SK-N-SH (cell line): ENCODE measurements around the gene CPZ. TPM values are rescaled to one million over a fixed set of nuclear protein-coding genes. Genes with fewer than 3 reads are reported as not detected.

ENCODE experiments used
- CTCF ChIA-PET: fragments of 300-600, 350-600 bp; formaldehyde crosslinking; extraction: SDS; loops from one replicate; lab custom pipeline; 2021; lab: Yijun Ruan, JAX
- POLR2A ChIA-PET: fragments of 350-600 bp; sonication (Branson Sonifier 250); formaldehyde crosslinking; extraction: SDS; loops from one replicate; lab custom pipeline; 2020; ENCODE audit warnings: antibody characterized with exemption, inconsistent platforms; lab: Yijun Ruan, JAX
- DNase-seq: peaks from one replicate; pipeline ENCODE4 v3.0.0; 2012
- H2AFZ ChIP-seq: fragments of 200-600 bp; sonication (generic); 2 replicates; pipeline ENCODE4 v1.8.1; 2016; ENCODE audit warnings: antibody characterized with exemption, mild to moderate bottlenecking, low read depth
- H3F3A ChIP-seq: fragments of 200-600 bp; sonication (generic); replicated peaks from 2 replicates; pipeline ENCODE3; 2016; ENCODE audit warnings: antibody characterized with exemption, mild to moderate bottlenecking; ENCODE audit not compliant: insufficient read depth
- H3K27ac ChIP-seq, 2 experiments: fragments of 200-500 bp in 1 of 2; fragments of 200-600 bp in 1 of 2; sonication (Bioruptor generic) in 1 of 2; sonication (generic), shearing (Covaris generic) in 1 of 2; 2 replicates each; pipeline versions ENCODE4 v1.5.1 to v1.6.1; 2014 to 2016; ENCODE audit warnings: low read depth in 2 of 2, inconsistent platforms in 1 of 2, low read length in 1 of 2, mild to moderate bottlenecking in 1 of 2, mixed read lengths in 1 of 2
- H3K27me3 ChIP-seq: fragments of 200-600 bp; sonication (generic), shearing (Covaris generic); 2 replicates; pipeline ENCODE4 v1.6.1; 2016; ENCODE audit warnings: mixed run types; ENCODE audit not compliant: insufficient read depth
- H3K36me3 ChIP-seq, 2 experiments: fragments of 200-500 bp in 1 of 2; fragments of 200-600 bp in 1 of 2; sonication (Bioruptor generic) in 1 of 2; sonication (generic) in 1 of 2; replicated peaks in 1 of 2; 2 replicates each; pipeline versions ENCODE3 to v1.5.1; 2014 to 2016; ENCODE audit warnings: low read length in 1 of 2, mild to moderate bottlenecking in 1 of 2; ENCODE audit not compliant: insufficient read depth in 2 of 2, control insufficient read depth in 1 of 2
- H3K4me1 ChIP-seq, 2 experiments: fragments of 200-500 bp in 1 of 2; fragments of 200-600 bp in 1 of 2; sonication (Bioruptor generic) in 1 of 2; sonication (generic), shearing (Covaris generic) in 1 of 2; 2 replicates each; pipeline versions ENCODE4 v1.5.1 to v1.6.1; 2014 to 2016; ENCODE audit warnings: low read depth in 1 of 2, low read length in 1 of 2, mixed run types in 1 of 2; ENCODE audit not compliant: insufficient read depth in 2 of 2, control insufficient read depth in 1 of 2
- H3K4me2 ChIP-seq: fragments of 200-600 bp; sonication (generic), shearing (Covaris generic); 2 replicates; pipeline ENCODE4 v1.6.1; 2017; ENCODE audit warnings: mixed run types
- H3K4me3 ChIP-seq, 2 experiments: fragments of 200-500 bp in 1 of 2; fragments of 200-600 bp in 1 of 2; sonication (Bioruptor generic) in 1 of 2; sonication (generic), shearing (Covaris generic) in 1 of 2; 2 replicates each; pipeline versions ENCODE4 v1.5.1 to v1.8.1; 2014 to 2016; ENCODE audit warnings: low read depth in 2 of 2, inconsistent platforms in 1 of 2, low read length in 1 of 2, mild to moderate bottlenecking in 1 of 2, mixed read lengths in 1 of 2, moderate library complexity in 1 of 2
- H3K79me2 ChIP-seq: fragments of 200-600 bp; sonication (generic); 2 replicates; pipeline ENCODE4 v1.8.1; 2017; ENCODE audit warnings: mild to moderate bottlenecking; ENCODE audit not compliant: insufficient read depth
- H3K9ac ChIP-seq: fragments of 200-600 bp; sonication (generic); 2 replicates; pipeline ENCODE4 v1.6.1; 2017; ENCODE audit warnings: mixed run types
- H3K9me2 ChIP-seq: fragments of 200-600 bp; sonication (generic); 2 replicates; pipeline ENCODE4 v1.6.1; 2017; ENCODE audit warnings: mixed run types
- H3K9me3 ChIP-seq: fragments of 200-600 bp; sonication (generic); 2 replicates; pipeline ENCODE4 v1.6.1; 2017; ENCODE audit warnings: mixed run types, mild to moderate bottlenecking, moderate library complexity
- H4K20me1 ChIP-seq: fragments of 200-600 bp; sonication (generic); 2 replicates; pipeline ENCODE4 v1.6.1; 2017; ENCODE audit warnings: mild to moderate bottlenecking, mixed run types; ENCODE audit not compliant: insufficient read depth
- CHD2 ChIP-seq: fragments of 150-350 bp; IDR thresholded peaks from 2 replicates; pipeline ENCODE4 v1.6.1; 2018; ENCODE audit warnings: low read length; ENCODE audit not compliant: partially characterized antibody
- CTCF ChIP-seq: fragments of 200-600 bp; sonication (generic); IDR thresholded peaks from 2 replicates; pipeline ENCODE4 v1.6.1; 2017; ENCODE audit warnings: antibody characterized with exemption, mild to moderate bottlenecking, moderate library complexity
- EZH2phosphoT487 ChIP-seq: fragments of 200-600 bp; sonication (generic); IDR thresholded peaks from 2 replicates; pipeline ENCODE4 v1.6.1; 2017; ENCODE audit warnings: low read depth, mixed run types, mild to moderate bottlenecking, antibody characterized with exemption, moderate library complexity, borderline replicate concordance
- FOSL2 ChIP-seq: IDR thresholded peaks from 2 replicates; pipeline ENCODE4 v1.4.0; 2012; ENCODE audit warnings: low read depth, mild to moderate bottlenecking, moderate library complexity, borderline replicate concordance
- GABPA ChIP-seq: IDR thresholded peaks from 2 replicates; pipeline ENCODE4 v1.4.0; 2012; ENCODE audit warnings: low read depth, mild to moderate bottlenecking
- GATA2 ChIP-seq: sonication (generic); formaldehyde crosslinking; IDR thresholded peaks from 2 replicates; pipeline ENCODE4 v1.5.0; 2020; ENCODE audit warnings: mild to moderate bottlenecking, missing genetic modification reagents
- MEF2A ChIP-seq: IDR thresholded peaks from 2 replicates; pipeline ENCODE4 v1.4.0; 2012; ENCODE audit warnings: low read depth, borderline replicate concordance
- NRF1 ChIP-seq: IDR thresholded peaks from 2 replicates; pipeline ENCODE4 v1.6.1; 2012; ENCODE audit warnings: low read depth, mild to moderate bottlenecking, low read length
- POLR2AphosphoS5 ChIP-seq: IDR thresholded peaks from 2 replicates; pipeline ENCODE4 v1.6.1; 2012; ENCODE audit warnings: low read depth, low read length
- RAD21 ChIP-seq: IDR thresholded peaks from 2 replicates; pipeline ENCODE4 v1.6.1; 2012; ENCODE audit warnings: mild to moderate bottlenecking, low read length
- RCOR1 ChIP-seq: fragments of 150-350 bp; IDR thresholded peaks from 2 replicates; pipeline ENCODE4 v1.6.1; 2017; ENCODE audit warnings: antibody characterized with exemption, low read length
- RXRA ChIP-seq: IDR thresholded peaks from 2 replicates; pipeline ENCODE4 v1.4.0; 2012; ENCODE audit warnings: low read depth, mild to moderate bottlenecking, borderline replicate concordance
- SIN3A ChIP-seq: IDR thresholded peaks from 2 replicates; pipeline ENCODE4 v1.6.1; 2012; ENCODE audit warnings: low read depth, mild to moderate bottlenecking, low read length, moderate library complexity, borderline replicate concordance
- TAF1 ChIP-seq: IDR thresholded peaks from 2 replicates; pipeline ENCODE4 v1.6.1; 2012; ENCODE audit warnings: low read depth, mild to moderate bottlenecking, low read length, moderate library complexity, borderline replicate concordance
- TEAD4 ChIP-seq: IDR thresholded peaks from 2 replicates; pipeline ENCODE4 v1.4.0; 2012; ENCODE audit warnings: mild to moderate bottlenecking, borderline replicate concordance; ENCODE audit not compliant: insufficient read depth
- USF2 ChIP-seq: fragments of 150-350 bp; IDR thresholded peaks from 2 replicates; pipeline ENCODE4 v1.6.1; 2017; ENCODE audit warnings: antibody characterized with exemption, low read length, low read depth, borderline replicate concordance
- WGBS: methylation state at CpG from one replicate; pipeline ENCODE4 v1.1.6; 2017; ENCODE audit warnings: low lambda C conversion rate; 5-methylcytosine and 5-hydroxymethylcytosine counted together
- polyA plus RNA-seq, 3 experiments: library from polyadenylated mRNA; depleted of rRNA; stranded (reverse); fragments of >200 nt; gene quantifications; 2 replicates each; pipeline ENCODE4 v1.2.3, GENCODE V29; 2012
- TF ChIP-seq, protein P1 (sequence below): fragments of 150-350 bp; IDR thresholded peaks from 2 replicates; pipeline ENCODE4 v1.6.1; 2016; ENCODE audit warnings: mild to moderate bottlenecking, low read depth, low read length
- TF ChIP-seq, protein P2 (sequence below): IDR thresholded peaks from 2 replicates; pipeline ENCODE4 v1.4.0; 2012; ENCODE audit warnings: low read depth, borderline replicate concordance

Gene CPZ
- polyA plus RNA-seq, 1 of the 3 experiments (the other 2 are of a cell fraction): not detected

DNA sequence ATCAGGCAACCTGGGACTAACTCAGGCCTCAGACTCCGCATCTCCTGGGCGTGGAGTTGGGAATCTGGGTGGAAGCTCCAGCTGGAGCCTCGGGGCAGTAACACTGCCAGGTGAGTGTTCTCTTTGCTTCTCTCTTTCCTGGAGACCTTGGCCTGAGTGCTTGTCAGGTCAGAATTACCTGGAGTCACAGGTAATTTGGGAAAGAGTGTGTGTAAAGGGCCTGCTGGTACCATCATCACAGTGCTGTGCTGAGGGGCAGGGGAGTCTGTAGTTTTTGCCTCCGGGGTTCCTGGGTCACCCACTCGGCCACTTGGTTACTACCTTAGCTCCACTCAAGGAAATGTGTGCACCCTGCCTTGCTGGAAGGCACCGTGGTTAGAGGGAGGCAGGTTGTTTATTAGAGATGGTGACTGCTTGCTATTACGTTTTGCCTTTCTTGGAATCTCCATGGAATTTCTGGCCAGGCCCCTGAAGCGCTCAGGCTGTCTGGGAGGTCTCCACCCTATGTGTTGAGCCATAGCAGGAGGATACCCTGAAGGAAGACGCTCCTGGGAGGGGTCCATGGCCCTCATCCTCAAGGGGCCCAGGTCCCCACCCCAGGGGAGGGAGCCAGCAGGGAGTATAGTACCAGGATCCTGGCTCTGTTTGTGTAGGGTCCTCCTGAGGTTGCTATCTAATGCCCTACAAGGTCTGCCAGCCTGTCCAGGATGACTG is 9.5 kb upstream of the CPZ start:
- Histone ChIP-seq H3K27ac (no peak overlapping the region), H3F3A (no peaks in the 10 kb centered on the region), H3K36me3 (no peaks in the 10 kb centered on the region), H3K4me3 (no peak overlapping the region), H3K79me2 (no peaks in the 10 kb centered on the region), H3K9me3 (no peaks in the 10 kb centered on the region), H2AFZ (no peak overlapping the region), H3K4me2 (no peak overlapping the region), H3K9me2 (no peaks in the 10 kb centered on the region), H3K9ac (no peak overlapping the region), H3K27me3 (no peaks in the 10 kb centered on the region; the same call in 1 of the 2 replicates), H4K20me1 (no peaks in the 10 kb centered on the region), H3K4me1 (peaks cover 0 to 4% of the 10 kb centered on the region in 2 experiments; a peak in 1 of 4 replicates)
- TF ChIP-seq MEF2A: no peak
- TF ChIP-seq, protein P1, sequence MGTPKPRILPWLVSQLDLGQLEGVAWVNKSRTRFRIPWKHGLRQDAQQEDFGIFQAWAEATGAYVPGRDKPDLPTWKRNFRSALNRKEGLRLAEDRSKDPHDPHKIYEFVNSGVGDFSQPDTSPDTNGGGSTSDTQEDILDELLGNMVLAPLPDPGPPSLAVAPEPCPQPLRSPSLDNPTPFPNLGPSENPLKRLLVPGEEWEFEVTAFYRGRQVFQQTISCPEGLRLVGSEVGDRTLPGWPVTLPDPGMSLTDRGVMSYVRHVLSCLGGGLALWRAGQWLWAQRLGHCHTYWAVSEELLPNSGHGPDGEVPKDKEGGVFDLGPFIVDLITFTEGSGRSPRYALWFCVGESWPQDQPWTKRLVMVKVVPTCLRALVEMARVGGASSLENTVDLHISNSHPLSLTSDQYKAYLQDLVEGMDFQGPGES: no peak
- TF ChIP-seq USF2: no peak
- TF ChIP-seq NRF1: no peak
- no peak for TF ChIP-seq EZH2phosphoT487
- no peak for TF ChIP-seq POLR2AphosphoS5
- TF ChIP-seq TEAD4: no peak
- no peak for TF ChIP-seq CTCF
- TF ChIP-seq, protein P2, sequence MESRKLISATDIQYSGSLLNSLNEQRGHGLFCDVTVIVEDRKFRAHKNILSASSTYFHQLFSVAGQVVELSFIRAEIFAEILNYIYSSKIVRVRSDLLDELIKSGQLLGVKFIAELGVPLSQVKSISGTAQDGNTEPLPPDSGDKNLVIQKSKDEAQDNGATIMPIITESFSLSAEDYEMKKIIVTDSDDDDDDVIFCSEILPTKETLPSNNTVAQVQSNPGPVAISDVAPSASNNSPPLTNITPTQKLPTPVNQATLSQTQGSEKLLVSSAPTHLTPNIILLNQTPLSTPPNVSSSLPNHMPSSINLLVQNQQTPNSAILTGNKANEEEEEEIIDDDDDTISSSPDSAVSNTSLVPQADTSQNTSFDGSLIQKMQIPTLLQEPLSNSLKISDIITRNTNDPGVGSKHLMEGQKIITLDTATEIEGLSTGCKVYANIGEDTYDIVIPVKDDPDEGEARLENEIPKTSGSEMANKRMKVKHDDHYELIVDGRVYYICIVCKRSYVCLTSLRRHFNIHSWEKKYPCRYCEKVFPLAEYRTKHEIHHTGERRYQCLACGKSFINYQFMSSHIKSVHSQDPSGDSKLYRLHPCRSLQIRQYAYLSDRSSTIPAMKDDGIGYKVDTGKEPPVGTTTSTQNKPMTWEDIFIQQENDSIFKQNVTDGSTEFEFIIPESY: no peak
- TF ChIP-seq TAF1: no peak
- no peak for TF ChIP-seq SIN3A
- TF ChIP-seq GABPA: no peak
- TF ChIP-seq RAD21: no peak
- no peak for TF ChIP-seq RXRA
- no peak for TF ChIP-seq FOSL2
- no peak for TF ChIP-seq RCOR1
- TF ChIP-seq CHD2: no peak
- no peak for TF ChIP-seq GATA2 (CRISPR knock-in tag)
- DNase-seq: peak; percentile 12
- WGBS: 18% methylated on average over 5 of the region's 9 CpGs
- ChIA-PET POLR2A (no interaction called here), CTCF (interaction anchor here (0.8 to 2.1 kb wide), 5 partner anchors 8 to 302 kb away, joined by 3 to 9 read pairs (median 4); no protein-coding TSS in a partner anchor)
